Esophagus muscularis mucosa (tissue), 4 donors: ENCODE results near the gene NLRP14. TPM values are rescaled to one million over a fixed set of nuclear protein-coding genes. Genes with fewer than 3 reads are reported as not detected.

Experiments used
- DNase-seq: peaks from one replicate; pipeline ENCODE4 v3.0.0-alpha.2; 2017; ENCODE audit errors: extremely low spot score
- H3K27ac ChIP-seq, 4 donors: fragments of 200-600 bp; sonication (generic); replicated peaks in 1 of 4; 1 replicate in 3 of 4; 2 replicates in 1 of 4; pipeline ENCODE4 v1.5.1; 2016 to 2019; ENCODE audit warnings: mild to moderate bottlenecking in 1 of 4
- H3K27me3 ChIP-seq, 4 donors: fragments of 200-600 bp; sonication (generic); one replicate each; pipeline versions ENCODE4 v1.5.1 to v1.6.0; 2016 to 2019
- H3K36me3 ChIP-seq, 4 donors: fragments of 200-600 bp; sonication (generic); one replicate each; pipeline ENCODE4 v1.5.1; 2016 to 2019
- H3K4me1 ChIP-seq, 4 donors: fragments of 200-600 bp; sonication (generic); one replicate each; pipeline ENCODE4 v1.5.1; 2016 to 2019
- H3K4me3 ChIP-seq, 4 donors: fragments of 200-600 bp; sonication (generic); 1 replicate in 2 of 4; 2 replicates in 2 of 4; pipeline ENCODE4 v1.5.1; 2016 to 2019; ENCODE audit warnings: mild to moderate bottlenecking in 4 of 4, moderate library complexity in 1 of 4
- H3K9me3 ChIP-seq, 4 donors: fragments of 200-600 bp; sonication (generic); 1 replicate in 3 of 4; 2 replicates in 1 of 4; pipeline ENCODE4 v1.5.1; 2016 to 2019
- EP300 ChIP-seq: sonication (generic); formaldehyde crosslinking; IDR thresholded peaks from one replicate; pipeline ENCODE4 v1.6.1; 2017; ENCODE audit warnings: antibody characterized with exemption
- POLR2A ChIP-seq: fragments of 450-650 bp; IDR thresholded peaks from one replicate; pipeline ENCODE4 v1.6.1; 2017; ENCODE audit warnings: antibody characterized with exemption, moderate library complexity, mild to moderate bottlenecking, low read depth
- POLR2AphosphoS5 ChIP-seq, 2 donors: sonication (generic); formaldehyde crosslinking; IDR thresholded peaks; one replicate each; pipeline ENCODE4 v1.6.1; 2017; ENCODE audit warnings: antibody characterized with exemption in 2 of 2
- WGBS: methylation state at CpG from one replicate; pipeline ENCODE4 v1.1.5; 2018; 5-methylcytosine and 5-hydroxymethylcytosine counted together
- intact Hi-C: fragments of 100-400 bp; cut with DNase I; formaldehyde crosslinking; loops from one replicate; pipeline ENCODE4 v1.15.1; 2023
- total RNA-seq, 4 donors: library from RNA; depleted of rRNA; stranded (reverse); fragments of >200 nt; gene quantifications; one replicate each; pipeline versions ENCODE4 v1.1.0 to v1.2.1, GENCODE V29; 2016
- TF ChIP-seq, protein P1 (sequence below), 3 experiments: fragments of 200-600 bp in 2 of 3; fragments of 450-650 bp in 1 of 3; sonication (generic) in 2 of 3; IDR thresholded peaks; one replicate each; pipeline ENCODE4 v1.5.1; 2017 to 2019; ENCODE audit warnings: antibody characterized with exemption in 3 of 3, mild to moderate bottlenecking in 2 of 3, moderate library complexity in 1 of 3

NLRP14 gene
- total RNA-seq, 4 donors from 2014 or later: not detected

DNA sequence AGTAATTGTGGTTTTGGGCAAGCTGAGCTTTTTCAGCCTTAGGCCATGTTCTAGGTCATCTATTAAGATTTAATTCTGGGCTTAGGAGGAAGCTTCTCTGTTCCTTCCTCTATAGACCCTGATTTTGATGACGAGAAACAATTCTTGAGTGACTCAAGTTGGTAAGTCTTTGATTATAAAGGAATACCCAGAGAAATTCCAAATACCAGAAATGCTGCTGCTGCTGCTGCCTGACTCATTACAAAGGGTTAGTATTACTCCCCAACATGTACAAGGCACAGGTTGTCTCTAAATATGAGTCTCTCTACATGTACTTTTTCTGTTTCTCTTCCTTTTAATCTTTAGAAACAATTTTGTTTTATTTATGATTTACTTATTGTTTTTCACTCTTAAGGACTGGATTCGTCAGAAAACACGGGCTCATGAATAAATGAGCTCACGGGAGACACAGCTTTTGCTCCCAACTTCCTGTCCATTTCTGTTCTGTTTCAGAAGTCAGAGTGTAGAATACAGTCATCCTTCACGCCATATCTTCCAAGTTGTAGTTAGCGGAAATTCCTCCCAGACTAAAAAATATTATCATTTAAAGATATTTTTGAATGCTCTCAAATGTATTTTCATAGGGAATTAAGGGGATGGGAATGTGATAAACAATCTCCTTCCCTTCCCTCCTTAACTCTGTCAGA is 36.7 kb downstream of the NLRP14 start:
- H3K27ac ChIP-seq: no peak overlapping the region
- WGBS: 61% methylated on average over 6 of the region's 6 CpGs
- TF ChIP-seq, protein P1, sequence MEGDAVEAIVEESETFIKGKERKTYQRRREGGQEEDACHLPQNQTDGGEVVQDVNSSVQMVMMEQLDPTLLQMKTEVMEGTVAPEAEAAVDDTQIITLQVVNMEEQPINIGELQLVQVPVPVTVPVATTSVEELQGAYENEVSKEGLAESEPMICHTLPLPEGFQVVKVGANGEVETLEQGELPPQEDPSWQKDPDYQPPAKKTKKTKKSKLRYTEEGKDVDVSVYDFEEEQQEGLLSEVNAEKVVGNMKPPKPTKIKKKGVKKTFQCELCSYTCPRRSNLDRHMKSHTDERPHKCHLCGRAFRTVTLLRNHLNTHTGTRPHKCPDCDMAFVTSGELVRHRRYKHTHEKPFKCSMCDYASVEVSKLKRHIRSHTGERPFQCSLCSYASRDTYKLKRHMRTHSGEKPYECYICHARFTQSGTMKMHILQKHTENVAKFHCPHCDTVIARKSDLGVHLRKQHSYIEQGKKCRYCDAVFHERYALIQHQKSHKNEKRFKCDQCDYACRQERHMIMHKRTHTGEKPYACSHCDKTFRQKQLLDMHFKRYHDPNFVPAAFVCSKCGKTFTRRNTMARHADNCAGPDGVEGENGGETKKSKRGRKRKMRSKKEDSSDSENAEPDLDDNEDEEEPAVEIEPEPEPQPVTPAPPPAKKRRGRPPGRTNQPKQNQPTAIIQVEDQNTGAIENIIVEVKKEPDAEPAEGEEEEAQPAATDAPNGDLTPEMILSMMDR (IDR thresholded peaks at IDR 0.05): no peak
- no peak for TF ChIP-seq POLR2A
- DNase-seq: no peak
- no peaks in the 10 kb centered on the region for H3K36me3 ChIP-seq
- intact Hi-C loops: no loop called here
- no peak overlapping the region for H3K4me3 ChIP-seq
- H3K4me1 ChIP-seq: peaks cover 0 to 21% (median 4%) of the 10 kb centered on the region in 4 donors
- H3K9me3 ChIP-seq: no peaks in the 10 kb centered on the region
- no peaks in the 10 kb centered on the region for H3K27me3 ChIP-seq

DNA sequence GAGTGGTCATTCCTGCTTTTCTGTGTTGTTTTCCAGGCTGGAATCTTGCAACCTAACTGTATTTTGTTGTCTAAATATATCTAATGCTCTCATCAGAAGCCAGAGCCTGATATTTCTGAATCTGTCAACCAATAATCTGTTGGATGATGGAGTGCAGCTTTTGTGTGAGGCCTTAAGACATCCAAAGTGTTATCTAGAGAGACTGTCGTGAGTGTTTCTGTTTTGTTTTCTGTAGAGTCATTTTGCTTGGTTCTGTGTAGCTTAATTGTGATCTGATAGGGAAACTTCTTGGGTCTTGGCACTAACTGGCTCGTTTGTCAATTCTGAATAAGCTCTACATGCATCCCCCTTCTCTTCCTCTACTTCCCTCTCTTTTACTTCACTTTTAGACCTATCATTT is 37.4 kb downstream of the NLRP14 start:
- 42% methylated on average over 2 of the region's 2 CpGs for WGBS
- intact Hi-C loops: no loop called here

DNA sequence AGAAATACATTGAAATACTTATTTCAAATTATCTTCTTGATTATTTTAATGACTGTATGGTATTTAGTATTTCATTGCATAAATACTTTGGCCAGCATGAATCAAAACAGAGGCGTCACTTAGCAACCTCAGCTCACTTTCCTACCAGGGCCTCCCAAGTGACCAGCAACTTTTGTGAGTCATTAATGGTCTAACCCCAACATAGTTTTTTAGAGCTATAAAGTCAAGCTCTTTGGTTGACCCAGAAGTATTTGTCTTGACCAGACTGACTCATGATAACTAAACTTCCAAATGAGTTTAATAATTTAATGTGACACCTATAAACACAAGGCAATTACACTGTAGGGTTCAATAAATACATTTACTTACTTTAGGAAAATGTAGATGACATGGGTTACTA is 40.6 kb downstream of the NLRP14 start:
- Histone ChIP-seq H3K9me3 (no peaks in the 10 kb centered on the region), H3K27ac (no peak overlapping the region), H3K4me1 (peaks cover 0 to 21% (median 4%) of the 10 kb centered on the region in 4 donors), H3K4me3 (no peak overlapping the region), H3K36me3 (no peaks in the 10 kb centered on the region), H3K27me3 (no peaks in the 10 kb centered on the region)
- intact Hi-C loops: no loop called here
- no peak for TF ChIP-seq POLR2A
- TF ChIP-seq POLR2AphosphoS5 (IDR thresholded peaks at IDR 0.05): no peak
- no peak for TF ChIP-seq EP300
- TF ChIP-seq, protein P1 (IDR thresholded peaks at IDR 0.05): no peak
- WGBS: 56% methylated on average over 1 of the region's 1 CpG
- no peak for DNase-seq

More for the DNA sequence above, 37.4 kb downstream of the NLRP14 start:
- Histone ChIP-seq H3K27ac (no peak overlapping the region), H3K4me3 (no peak overlapping the region), H3K9me3 (no peaks in the 10 kb centered on the region), H3K27me3 (no peaks in the 10 kb centered on the region), H3K36me3 (no peaks in the 10 kb centered on the region), H3K4me1 (peaks cover 0 to 21% (median 4%) of the 10 kb centered on the region in 4 donors)
- no peak for DNase-seq
- TF ChIP-seq, protein P1 (IDR thresholded peaks at IDR 0.05): no peak
- TF ChIP-seq EP300 (no peak), POLR2A (no peak), POLR2AphosphoS5 (IDR thresholded peaks at IDR 0.05) (no peak)

DNA sequence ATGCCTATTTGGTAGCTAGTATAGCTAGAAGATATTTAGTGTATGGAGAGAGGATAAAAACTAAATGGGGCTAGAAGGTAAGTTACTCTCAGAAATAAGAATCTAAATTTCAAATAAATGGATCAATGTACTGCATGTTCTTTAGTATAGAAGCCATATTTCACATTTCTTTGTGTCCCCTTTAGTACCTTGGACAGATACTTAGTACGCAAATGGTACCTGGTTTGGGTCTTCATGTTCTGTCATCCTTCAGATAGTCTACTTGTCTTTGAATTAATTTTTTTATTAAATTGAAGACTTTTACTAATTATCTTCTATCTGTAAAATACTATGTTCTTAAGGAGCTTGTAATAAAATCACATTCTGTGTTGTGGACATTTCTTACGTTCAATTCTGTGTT is 42.3 kb downstream of the NLRP14 start:
- H3K27me3 ChIP-seq: no peaks in the 10 kb centered on the region
- no peaks in the 10 kb centered on the region for H3K36me3 ChIP-seq
- H3K4me3 ChIP-seq: no peak overlapping the region
- peaks cover 0 to 21% (median 4%) of the 10 kb centered on the region in 4 donors for H3K4me1 ChIP-seq
- H3K27ac ChIP-seq: no peak overlapping the region
- no peak for DNase-seq
- intact Hi-C loops: no loop called here
- H3K9me3 ChIP-seq: no peaks in the 10 kb centered on the region
- TF ChIP-seq POLR2A: no peak
- 84% methylated on average over 2 of the region's 2 CpGs for WGBS

DNA sequence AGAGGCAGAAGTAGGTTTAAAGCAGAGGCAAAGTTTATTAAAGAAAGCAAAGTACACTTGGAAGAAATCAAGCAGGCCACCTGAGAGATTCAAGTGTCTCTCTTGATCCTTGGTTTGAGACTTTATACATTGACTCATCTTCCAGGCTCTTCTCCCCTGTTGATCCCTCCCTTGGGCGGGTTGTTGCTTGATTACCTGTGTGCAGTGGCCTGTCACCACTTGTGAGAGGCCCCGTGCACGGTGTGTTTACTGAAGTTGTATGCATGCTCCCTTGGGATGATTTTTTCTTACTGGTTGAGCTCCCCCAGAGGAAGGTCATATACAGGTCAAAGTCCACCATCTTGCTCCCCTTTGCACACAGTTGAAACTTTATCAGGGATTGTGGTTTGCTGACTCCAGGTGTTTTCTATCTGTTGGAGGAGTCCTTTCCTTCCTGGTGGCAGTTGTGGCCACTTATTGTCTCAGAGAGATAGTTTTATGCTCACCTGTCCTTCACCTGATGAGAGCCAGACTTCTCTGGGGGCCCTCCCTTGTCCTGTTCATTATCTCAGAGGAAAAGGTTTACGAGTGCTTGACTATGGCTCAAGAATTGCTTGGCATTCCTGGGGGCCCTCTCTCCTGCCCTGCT is 52.2 kb downstream of the NLRP14 start:
- no peak overlapping the region for H3K27ac ChIP-seq
- intact Hi-C loops: no loop called here
- H3K36me3 ChIP-seq: no peaks in the 10 kb centered on the region
- no peaks in the 10 kb centered on the region for H3K9me3 ChIP-seq
- peaks cover 0 to 5% (median 0%) of the 10 kb centered on the region in 4 donors for H3K27me3 ChIP-seq
- DNase-seq: no peak
- H3K4me1 ChIP-seq: no peaks in the 10 kb centered on the region
- TF ChIP-seq POLR2A (no peak), EP300 (no peak), POLR2AphosphoS5 (IDR thresholded peaks at IDR 0.05) (no peak)
- TF ChIP-seq, protein P1 (IDR thresholded peaks at IDR 0.05): no peak
- WGBS: 53% methylated on average over 4 of the region's 4 CpGs
- H3K4me3 ChIP-seq: no peak overlapping the region
